Measurements from ENCODE around the gene COPE.

DNA sequence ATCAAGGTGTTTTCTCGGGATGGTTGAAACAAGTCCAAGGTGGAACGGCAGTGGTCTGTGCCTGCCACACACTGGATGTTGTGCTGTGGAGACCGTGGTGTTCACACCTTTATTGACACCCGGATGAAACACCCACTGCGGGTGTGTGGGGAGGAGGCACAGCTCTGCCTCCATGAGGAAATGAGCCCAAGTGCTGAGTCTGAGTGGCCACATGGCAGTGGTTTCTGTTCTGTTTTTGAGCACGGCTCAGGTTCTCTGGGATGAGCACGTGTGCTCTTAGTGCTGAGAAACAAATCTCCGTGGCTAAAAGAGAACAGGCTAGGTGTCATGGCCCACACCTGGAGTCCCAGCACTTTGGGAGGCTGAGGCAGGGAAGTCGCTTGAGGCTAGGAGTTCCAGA, 58.0 kb downstream of the COPE start:
- TF ChIP-seq, protein P1, sequence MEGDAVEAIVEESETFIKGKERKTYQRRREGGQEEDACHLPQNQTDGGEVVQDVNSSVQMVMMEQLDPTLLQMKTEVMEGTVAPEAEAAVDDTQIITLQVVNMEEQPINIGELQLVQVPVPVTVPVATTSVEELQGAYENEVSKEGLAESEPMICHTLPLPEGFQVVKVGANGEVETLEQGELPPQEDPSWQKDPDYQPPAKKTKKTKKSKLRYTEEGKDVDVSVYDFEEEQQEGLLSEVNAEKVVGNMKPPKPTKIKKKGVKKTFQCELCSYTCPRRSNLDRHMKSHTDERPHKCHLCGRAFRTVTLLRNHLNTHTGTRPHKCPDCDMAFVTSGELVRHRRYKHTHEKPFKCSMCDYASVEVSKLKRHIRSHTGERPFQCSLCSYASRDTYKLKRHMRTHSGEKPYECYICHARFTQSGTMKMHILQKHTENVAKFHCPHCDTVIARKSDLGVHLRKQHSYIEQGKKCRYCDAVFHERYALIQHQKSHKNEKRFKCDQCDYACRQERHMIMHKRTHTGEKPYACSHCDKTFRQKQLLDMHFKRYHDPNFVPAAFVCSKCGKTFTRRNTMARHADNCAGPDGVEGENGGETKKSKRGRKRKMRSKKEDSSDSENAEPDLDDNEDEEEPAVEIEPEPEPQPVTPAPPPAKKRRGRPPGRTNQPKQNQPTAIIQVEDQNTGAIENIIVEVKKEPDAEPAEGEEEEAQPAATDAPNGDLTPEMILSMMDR (IDR thresholded peaks at IDR 0.05), result no peak
- TF ChIP-seq EP300 (IDR thresholded peaks at IDR 0.05; ENCODE audit: low read depth), result no peak

Measured in transverse colon (tissue), 3 donors.